GM12878 (cell line): ENCODE measurements around the gene SESN1.

Experiments used
- CTCF ChIP-seq, 3 experiments: IDR thresholded peaks in 2 of 3; conservative IDR thresholded peaks in 1 of 3; 2 replicates each; pipeline ENCODE4 v1.5.1; 2011; ENCODE audit warnings: low read depth in 3 of 3, low read length in 3 of 3, mild to moderate bottlenecking in 3 of 3, control low read depth in 2 of 3, moderate library complexity in 2 of 3, inconsistent platforms in 1 of 3, mixed read lengths in 1 of 3; ENCODE audit not compliant: control insufficient read depth in 2 of 3, insufficient read depth in 1 of 3; ENCODE audit errors: extremely low read depth in 1 of 3
- EP300 ChIP-seq, 2 experiments: fragments of 150-350 bp in 1 of 2; IDR thresholded peaks; 2 replicates each; pipeline ENCODE4 v1.6.1; 2011 to 2012; ENCODE audit warnings: low read depth in 2 of 2, low read length in 2 of 2, borderline replicate concordance in 1 of 2, improper control_type of control experiment in 1 of 2, inconsistent platforms in 1 of 2; ENCODE audit not compliant: control insufficient read depth in 1 of 2
- JUND ChIP-seq: IDR thresholded peaks from 2 replicates; pipeline ENCODE4 v1.6.1; 2012; ENCODE audit warnings: low read depth, mild to moderate bottlenecking, low read length, improper control_type of control experiment, moderate library complexity
- POLR2A ChIP-seq: IDR thresholded peaks from 2 replicates; pipeline ENCODE4 v1.6.1; 2011; ENCODE audit warnings: low read depth, mild to moderate bottlenecking, low read length
- YY1 ChIP-seq: IDR thresholded peaks from 2 replicates; pipeline ENCODE4 v1.6.1; 2011; ENCODE audit warnings: low read depth, mild to moderate bottlenecking, low read length
- ZNF24 ChIP-seq: fragments of 450-650 bp; IDR thresholded peaks from 2 replicates; pipeline ENCODE4 v1.6.1; 2017; ENCODE audit warnings: antibody characterized with exemption, mild to moderate bottlenecking

DNA sequence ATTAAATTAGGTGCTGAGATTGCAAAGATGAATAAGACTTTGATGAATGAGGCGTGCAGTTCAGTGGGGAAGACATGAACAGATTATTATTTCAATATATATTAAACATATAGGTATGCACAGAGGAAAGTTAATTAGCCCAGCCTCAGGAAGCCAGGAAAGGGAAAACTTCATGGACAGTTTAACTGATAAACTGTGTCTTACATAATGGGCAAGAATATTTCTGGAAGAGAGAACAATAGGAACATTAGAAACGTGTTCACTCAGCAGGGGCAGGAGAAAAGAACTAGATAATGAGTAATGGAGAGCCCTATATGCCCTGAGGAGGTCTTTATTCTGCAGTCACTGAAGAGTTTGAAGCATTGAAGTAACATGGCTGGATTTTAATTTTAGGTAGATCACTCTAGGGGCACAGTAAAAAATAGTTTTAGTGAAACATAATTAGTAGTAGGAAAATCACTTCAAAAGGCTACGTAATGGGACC lies 24.3 kb upstream of the SESN1 start:
- TF ChIP-seq JUND, result no peak
- TF ChIP-seq CTCF (IDR thresholded peaks at IDR 0.05 in 2 of 3, conservative IDR thresholded peaks at IDR 0.05 in 1 of 3; ENCODE audit: control insufficient read depth in 2 of 3, extremely low read depth in 1 of 3, insufficient read depth in 1 of 3, low read depth in 3 of 3, low read length in 3 of 3), result no peak
- no peak for TF ChIP-seq POLR2A
- no peak for TF ChIP-seq YY1
- TF ChIP-seq EP300 (IDR thresholded peaks at IDR 0.05; ENCODE audit: borderline replicate concordance in 1 of 2, control insufficient read depth in 1 of 2, low read depth in 2 of 2, low read length in 2 of 2), result no peak
- TF ChIP-seq ZNF24, result no peak
